Lower lobe of right lung (tissue), 2 donors: ENCODE data around the gene MICAL2. TPM values are rescaled to one million over a fixed set of nuclear protein-coding genes. Genes with fewer than 3 reads are reported as not detected.

Experiments
- ATAC-seq, 2 donors: fragments of 200-7000 bp; cut with Tn5 transposase; one replicate each; pipeline ENCODE4 v1.9.1; 2020 to 2022; ENCODE audit warnings: mild to moderate bottlenecking in 2 of 2, moderate library complexity in 2 of 2
- DNase-seq: peaks from one replicate; pipeline ENCODE4 v3.0.0-alpha.2; 2020
- H3K27ac ChIP-seq: fragments of 200-600 bp; one replicate; pipeline ENCODE4 v1.8.0; 2022
- H3K27me3 ChIP-seq: fragments of 200-600 bp; one replicate; pipeline ENCODE4 v1.8.0; 2022; ENCODE audit warnings: low read depth
- H3K36me3 ChIP-seq: fragments of 200-600 bp; one replicate; pipeline ENCODE4 v1.8.0; 2022; ENCODE audit warnings: mild to moderate bottlenecking
- H3K4me1 ChIP-seq: fragments of 200-600 bp; one replicate; pipeline ENCODE4 v1.8.0; 2022
- H3K4me3 ChIP-seq: fragments of 200-600 bp; one replicate; pipeline ENCODE4 v1.8.0; 2022; ENCODE audit warnings: mild to moderate bottlenecking
- H3K9me3 ChIP-seq: fragments of 200-600 bp; one replicate; pipeline ENCODE4 v1.8.0; 2022
- intact Hi-C: fragments of 100-400 bp; cut with DNase I; formaldehyde crosslinking; loops from one replicate; pipeline ENCODE4 v1.11.0; 2022
- total RNA-seq: library from RNA; stranded (reverse); fragmentation: NEBNext Ultra II Directional; extraction: Animal tissue kit (Norgen Biotek cat#: 25700); gene quantifications from one replicate; pipeline ENCODE4 v1.2.1, GENCODE V29; 2021
- TF ChIP-seq, protein P1 (sequence below): fragments of 200-600 bp; IDR thresholded peaks from one replicate; pipeline ENCODE4 v1.8.0; 2022; ENCODE audit warnings: antibody characterized with exemption, mild to moderate bottlenecking
- donor health status: DM: no; HTN: yes; CAD: no; lungs with severe emphysema.

Gene MICAL2
- total RNA-seq, 1 donor from 2014 or later, result 127 TPM

DNA sequence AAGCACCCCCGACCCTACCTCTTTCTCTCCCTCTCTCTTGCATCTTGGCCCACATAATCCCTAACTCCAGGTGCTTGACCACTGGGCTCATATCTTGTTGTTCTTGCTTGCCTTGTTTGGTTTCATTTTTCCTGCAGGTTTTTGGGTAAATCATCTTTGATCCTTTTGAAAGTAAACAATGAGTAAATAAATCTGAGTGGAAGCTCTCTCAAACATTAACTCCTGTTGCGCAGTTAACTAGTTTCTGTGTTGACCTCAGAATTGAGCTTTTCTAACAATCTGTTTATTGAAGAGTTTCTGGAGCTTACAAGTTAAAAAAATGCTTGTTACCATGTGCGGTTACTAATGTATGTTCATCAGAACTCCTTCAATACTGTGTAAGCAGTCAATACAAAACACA is 38.8 kb upstream of the MICAL2 start:
- H3K27ac ChIP-seq, result no peak overlapping the region
- DNase-seq, result no peak
- intact Hi-C loops, result no loop called here
- ATAC-seq, result no peak
- no peak overlapping the region for H3K4me3 ChIP-seq
- H3K4me1 ChIP-seq, result peaks cover 15% of the 10 kb centered on the region
- no peaks in the 10 kb centered on the region for H3K36me3 ChIP-seq
- H3K9me3 ChIP-seq, result no peaks in the 10 kb centered on the region
- TF ChIP-seq, protein P1, sequence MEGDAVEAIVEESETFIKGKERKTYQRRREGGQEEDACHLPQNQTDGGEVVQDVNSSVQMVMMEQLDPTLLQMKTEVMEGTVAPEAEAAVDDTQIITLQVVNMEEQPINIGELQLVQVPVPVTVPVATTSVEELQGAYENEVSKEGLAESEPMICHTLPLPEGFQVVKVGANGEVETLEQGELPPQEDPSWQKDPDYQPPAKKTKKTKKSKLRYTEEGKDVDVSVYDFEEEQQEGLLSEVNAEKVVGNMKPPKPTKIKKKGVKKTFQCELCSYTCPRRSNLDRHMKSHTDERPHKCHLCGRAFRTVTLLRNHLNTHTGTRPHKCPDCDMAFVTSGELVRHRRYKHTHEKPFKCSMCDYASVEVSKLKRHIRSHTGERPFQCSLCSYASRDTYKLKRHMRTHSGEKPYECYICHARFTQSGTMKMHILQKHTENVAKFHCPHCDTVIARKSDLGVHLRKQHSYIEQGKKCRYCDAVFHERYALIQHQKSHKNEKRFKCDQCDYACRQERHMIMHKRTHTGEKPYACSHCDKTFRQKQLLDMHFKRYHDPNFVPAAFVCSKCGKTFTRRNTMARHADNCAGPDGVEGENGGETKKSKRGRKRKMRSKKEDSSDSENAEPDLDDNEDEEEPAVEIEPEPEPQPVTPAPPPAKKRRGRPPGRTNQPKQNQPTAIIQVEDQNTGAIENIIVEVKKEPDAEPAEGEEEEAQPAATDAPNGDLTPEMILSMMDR, result no peak
- H3K27me3 ChIP-seq, result no peaks in the 10 kb centered on the region

DNA sequence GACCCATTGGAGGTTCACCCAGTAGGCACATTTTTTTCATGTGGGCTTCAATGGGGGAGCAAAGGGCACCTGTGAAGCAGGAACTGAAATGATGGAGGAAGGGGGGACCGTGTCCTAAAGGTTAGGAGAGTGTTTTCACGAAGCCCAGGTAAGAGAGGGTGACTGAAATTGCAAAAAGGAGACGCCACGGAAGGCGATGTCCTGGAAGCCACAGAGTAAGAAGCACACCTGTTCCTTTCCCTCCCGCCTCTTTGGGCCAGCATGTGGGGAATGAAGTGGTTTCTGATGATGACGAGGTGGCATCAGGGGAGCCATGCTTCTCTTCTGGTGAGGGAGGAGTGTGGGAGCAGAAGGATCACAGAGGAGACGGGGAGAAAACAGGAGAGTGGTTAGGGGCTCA is 37.0 kb upstream of the MICAL2 start:
- DNase-seq, result no peak
- no peaks in the 10 kb centered on the region for H3K9me3 ChIP-seq
- H3K27ac ChIP-seq, result no peak overlapping the region
- no peaks in the 10 kb centered on the region for H3K36me3 ChIP-seq
- TF ChIP-seq, protein P1, result no peak
- intact Hi-C loops, result no loop called here
- H3K4me1 ChIP-seq, result peaks cover 14% of the 10 kb centered on the region
- H3K4me3 ChIP-seq, result no peak overlapping the region
- ATAC-seq, result no peak
- H3K27me3 ChIP-seq, result no peaks in the 10 kb centered on the region

- DNase-seq (no peak), ATAC-seq (no peak)
- intact Hi-C loops, result no loop called here
- no peak overlapping the region for H3K4me3 ChIP-seq
- H3K36me3 ChIP-seq, result no peaks in the 10 kb centered on the region
- no peaks in the 10 kb centered on the region for H3K27me3 ChIP-seq
- TF ChIP-seq, protein P1, result no peak
- no peak overlapping the region for H3K27ac ChIP-seq
- peaks cover 14% of the 10 kb centered on the region for H3K4me1 ChIP-seq
- no peaks in the 10 kb centered on the region for H3K9me3 ChIP-seq
Observed at GRCh38 chr11:12073886-12074285, 36.5 kb upstream of the MICAL2 start.

DNA sequence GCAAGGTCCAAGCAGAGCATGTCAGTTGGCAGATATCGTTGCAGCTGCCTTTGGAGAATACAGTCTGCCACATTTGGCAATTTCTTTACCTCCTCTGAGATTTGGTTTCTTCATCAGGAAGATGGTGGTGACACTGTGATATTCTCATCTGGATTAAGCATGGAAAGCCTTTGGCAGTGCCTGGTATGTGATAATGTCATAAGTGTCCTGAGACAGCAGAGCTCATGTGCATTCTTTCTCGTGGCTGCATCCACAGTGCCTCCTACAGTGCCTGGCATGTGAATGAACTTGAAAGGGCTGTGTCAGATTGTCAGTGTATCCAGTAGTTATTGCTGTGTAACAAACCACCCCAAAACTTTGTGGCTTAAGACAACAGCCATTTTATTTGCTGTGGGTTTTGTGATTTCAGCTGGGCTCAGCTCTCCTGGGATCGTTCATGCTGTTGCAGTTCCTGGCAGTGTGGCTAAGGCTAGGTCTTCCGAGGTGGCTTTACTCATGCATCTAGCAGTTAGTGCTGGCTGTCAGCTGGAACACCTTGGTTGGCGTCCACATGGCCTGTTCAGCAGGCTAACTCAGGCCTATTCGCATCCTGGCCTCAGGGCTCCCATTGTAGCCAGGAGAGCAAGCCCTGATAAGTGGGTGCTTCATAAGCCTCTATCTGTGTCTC is 35.7 kb upstream of the MICAL2 start:
- Histone ChIP-seq H3K9me3 (no peaks in the 10 kb centered on the region), H3K4me1 (peaks cover 14% of the 10 kb centered on the region), H3K4me3 (no peak overlapping the region), H3K27ac (no peak overlapping the region), H3K27me3 (no peaks in the 10 kb centered on the region), H3K36me3 (no peaks in the 10 kb centered on the region)
- no peak for DNase-seq
- ATAC-seq, result no peak
- TF ChIP-seq, protein P1, result no peak
- intact Hi-C loops, result no loop called here

DNA sequence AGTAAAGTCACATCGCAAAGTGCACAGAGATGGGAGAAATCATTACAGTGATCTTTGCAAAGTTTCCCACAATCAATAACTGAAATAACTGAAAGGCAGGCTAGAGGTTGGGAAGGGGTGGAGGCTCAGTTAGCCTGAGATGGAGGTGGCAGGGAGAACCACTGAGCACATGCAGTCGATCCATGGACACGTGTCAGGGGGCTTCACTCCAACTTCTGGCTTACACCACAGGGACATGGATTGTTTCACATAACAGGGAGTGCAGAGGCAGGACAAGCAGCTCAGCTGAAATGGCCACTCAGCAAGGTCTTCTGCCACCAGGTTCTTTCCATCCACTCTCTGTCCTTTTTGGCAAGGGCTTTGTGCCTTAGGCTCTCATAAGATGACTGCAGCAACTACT is 35.1 kb upstream of the MICAL2 start:
- Histone ChIP-seq H3K27me3 (no peaks in the 10 kb centered on the region), H3K36me3 (no peaks in the 10 kb centered on the region), H3K9me3 (no peaks in the 10 kb centered on the region), H3K4me1 (peaks cover 14% of the 10 kb centered on the region), H3K27ac (no peak overlapping the region), H3K4me3 (no peak overlapping the region)
- DNase-seq (no peak), ATAC-seq (no peak)
- intact Hi-C loops, result no loop called here
- TF ChIP-seq, protein P1, result no peak
